HepG2 (cell line): ENCODE data around the gene MTR. TPM values are rescaled to one million over a fixed set of nuclear protein-coding genes. Genes with fewer than 3 reads are reported as not detected.

Experiments used
- ATAC-seq: fragments of 200-7000 bp; cut with Tn5 transposase; 3 replicates; pipeline ENCODE4 v1.9.1; 2020; ENCODE audit warnings: mild to moderate bottlenecking, moderate library complexity
- BruUV-seq: library from RNA; stranded (reverse); fragments of 400-500 nt; replicated peaks from 2 replicates; lab custom pipeline; 2021; lab: Mats Ljungman, UMichigan
- CTCF ChIA-PET: fragments of 300-600 bp; formaldehyde crosslinking; extraction: SDS; loops from one replicate; lab custom pipeline; 2021; ENCODE audit warnings: low total read pairs, inconsistent platforms, low intra/inter-chr PET ratio; lab: Yijun Ruan, JAX
- POLR2A ChIA-PET: fragments of 350-600 bp; sonication (Branson Sonifier 250); formaldehyde crosslinking; loops from one replicate; lab custom pipeline; 2020; ENCODE audit warnings: antibody characterized with exemption, inconsistent platforms; lab: Yijun Ruan, JAX
- DNase-seq: peaks from one replicate; pipeline ENCODE4 v3.0.0-alpha.2; 2015; ENCODE audit warnings: low spot score
- FAIRE-seq: peaks from 3 replicates; lab custom pipeline; 2011; peaks lifted over from hg19 to GRCh38; lab: Jason Lieb, UNC
- H2AFZ ChIP-seq: one replicate; pipeline ENCODE4 v1.6.1; 2011; ENCODE audit warnings: low read length, inconsistent platforms
- H3K27ac ChIP-seq: fragments of 300-600 bp; 3 replicates; pipeline ENCODE4 v1.8.0; 2011; ENCODE audit warnings: mixed run types, mild to moderate bottlenecking, mixed read lengths, low read length, inconsistent platforms; ENCODE audit not compliant: insufficient read depth; ENCODE audit errors: extremely low read length
- H3K27me3 ChIP-seq, 2 experiments: fragments of 200-600 bp in 1 of 2; 2 replicates in 1 of 2; 3 replicates in 1 of 2; pipeline versions ENCODE4 v1.6.0 to v1.8.0; 2011; ENCODE audit warnings: low read length in 2 of 2, mild to moderate bottlenecking in 2 of 2, moderate library complexity in 2 of 2, inconsistent platforms in 1 of 2; ENCODE audit not compliant: insufficient read depth in 2 of 2, control insufficient read depth in 1 of 2
- H3K36me3 ChIP-seq, 2 experiments: fragments of 200-600 bp in 1 of 2; replicated peaks in 1 of 2; 2 replicates in 1 of 2; 3 replicates in 1 of 2; pipeline versions ENCODE4 v1.5.1 to v1.8.0; 2011; ENCODE audit warnings: low read length in 2 of 2, inconsistent platforms in 1 of 2; ENCODE audit not compliant: insufficient read depth in 2 of 2, control insufficient read depth in 1 of 2
- H3K4me1 ChIP-seq: 2 replicates; pipeline ENCODE4 v1.5.1; 2012; ENCODE audit warnings: low read length, inconsistent platforms; ENCODE audit not compliant: insufficient read depth
- H3K4me2 ChIP-seq: 2 replicates; pipeline ENCODE4 v1.6.0; 2011; ENCODE audit warnings: low read depth, low read length, inconsistent platforms
- H3K4me3 ChIP-seq, 3 experiments: fragments of 200-600 bp in 1 of 3; sonication (generic), shearing (Covaris generic) in 1 of 3; replicated peaks in 1 of 3; 2 replicates each; pipeline ENCODE4 v1.5.1; 2011 to 2016; ENCODE audit warnings: low read length in 3 of 3, inconsistent platforms in 2 of 3, low read depth in 2 of 3, mild to moderate bottlenecking in 2 of 3, control low read depth in 1 of 3, mixed read lengths in 1 of 3; ENCODE audit not compliant: insufficient read depth in 1 of 3
- H3K79me2 ChIP-seq: one replicate; pipeline ENCODE4 v1.6.1; 2011; ENCODE audit warnings: low read length, inconsistent platforms; ENCODE audit not compliant: insufficient read depth
- H3K9ac ChIP-seq: 2 replicates; pipeline ENCODE4 v1.6.0; 2011; ENCODE audit warnings: mild to moderate bottlenecking, low read depth, low read length, inconsistent platforms; ENCODE audit not compliant: insufficient read depth
- H3K9me3 ChIP-seq: 2 replicates; pipeline ENCODE4 v1.5.1; 2012; ENCODE audit warnings: mild to moderate bottlenecking, low read length
- H4K20me1 ChIP-seq: 2 replicates; pipeline ENCODE4 v1.6.0; 2011; ENCODE audit warnings: inconsistent platforms, mild to moderate bottlenecking, low read length, moderate library complexity; ENCODE audit not compliant: insufficient read depth
- CC2D1A ChIP-seq: sonication (generic); formaldehyde crosslinking; IDR thresholded peaks from 2 replicates; pipeline ENCODE4 v1.8.1; 2023; ENCODE audit warnings: mild to moderate bottlenecking, missing genetic modification reagents
- KAT2B ChIP-seq: fragments of 150-350 bp; IDR thresholded peaks from 2 replicates; pipeline ENCODE4 v1.6.1; 2014; ENCODE audit warnings: low read depth, low read length, borderline replicate concordance
- KAT7 ChIP-seq: IDR thresholded peaks from 2 replicates; pipeline ENCODE4 v1.6.1; 2018; ENCODE audit warnings: borderline replicate concordance, missing compliant biosample characterization
- KLF15 ChIP-seq: sonication (generic); formaldehyde crosslinking; IDR thresholded peaks from 2 replicates; pipeline ENCODE4 v1.8.1; 2023; ENCODE audit warnings: borderline replicate concordance, mild to moderate bottlenecking, inconsistent platforms, missing genetic modification reagents, mixed read lengths
- ONECUT2 ChIP-seq: sonication (generic); formaldehyde crosslinking; IDR thresholded peaks from 2 replicates; pipeline ENCODE4 v1.4.0; 2020; ENCODE audit warnings: missing genetic modification reagents
- RBFOX2 ChIP-seq: fragments of 200-400 bp; formaldehyde crosslinking; IDR thresholded peaks from 2 replicates; pipeline ENCODE4 v1.6.1; 2017; ENCODE audit warnings: low read depth, mild to moderate bottlenecking, low read length
- ZNF20 ChIP-seq: sonication (generic); formaldehyde crosslinking; IDR thresholded peaks from 2 replicates; pipeline ENCODE4 v1.4.0; 2020; ENCODE audit warnings: mild to moderate bottlenecking, moderate library complexity, missing genetic modification reagents
- WGBS: methylation state at CpG from one replicate; pipeline ENCODE4 v1.1.6; 2017; ENCODE audit warnings: low lambda C conversion rate; 5-methylcytosine and 5-hydroxymethylcytosine counted together
- in situ Hi-C: cut with HindIII; loops from 2 replicates; pipeline ENCODE4 v1.10.0; 2017; ENCODE audit warnings: low pct_unique_long_range_greater_than_20kb; ENCODE audit not compliant: extremely low pct_ligation_motif_present
- intact Hi-C: fragments of 100-400 bp; cut with micrococcal nuclease; formaldehyde crosslinking; loops from one replicate; pipeline ENCODE4 v1.10.0; 2022; ENCODE audit not compliant: unreplicated experiment
- polyA plus RNA-seq, 8 experiments: library from polyadenylated mRNA; depleted of rRNA in 3 of 8; stranded (reverse) in 7 of 8; unstranded in 1 of 8; fragments of >200 nt; fragmentation: Illumina TruSeq in 4 of 8; extraction: Trizol in 4 of 8; gene quantifications; 2 replicates each; pipeline versions ENCODE4 v1.2.1 to v1.2.3, GENCODE V29; 2011 to 2016; ENCODE audit warnings: low read depth in 4 of 8, missing spikeins in 1 of 8, mixed read lengths in 1 of 8; ENCODE audit not compliant: insufficient read depth in 1 of 8
- total RNA-seq, 5 experiments: library from RNA; depleted of rRNA; stranded (reverse); fragments of >200 nt; fragmentation: Illumina TruSeq; extraction: Trizol; gene quantifications; 2 replicates each; pipeline ENCODE4 v1.2.3, GENCODE V29; 2016; ENCODE audit warnings: low read depth in 1 of 5
- TF ChIP-seq, protein P1 (sequence below): IDR thresholded peaks from 2 replicates; pipeline ENCODE4 v1.6.1; 2012; ENCODE audit warnings: low read length, improper control_type of control experiment
- TF ChIP-seq, protein P2 (sequence below): sonication (generic); formaldehyde crosslinking; IDR thresholded peaks from 2 replicates; pipeline ENCODE4 v1.4.0; 2020; ENCODE audit warnings: missing genetic modification reagents

Gene MTR
- total and polyA plus RNA-seq, 2 of the 13 experiments (the other 11 are each of a cell fraction or from before 2014, with no cell fraction given), result 16.3 to 36.1 TPM

GRCh38 chr1:236800002-236800620 is 5.0 kb downstream of the MTR start:
- POLR2A ChIA-PET, result interaction anchor here (0.9 kb wide), 1 partner anchor 62 kb away, joined by 3 read pairs; no protein-coding TSS in a partner anchor
- peaks cover 1 to 17% of the 10 kb centered on the region in 2 experiments for H3K36me3 ChIP-seq
- no peak overlapping the region for H3K27ac ChIP-seq
- H3K4me2 ChIP-seq, result no peak overlapping the region
- FAIRE-seq (no peak), DNase-seq (no peak), ATAC-seq (no peak)
- no peak overlapping the region for H2AFZ ChIP-seq
- CTCF ChIA-PET, result no interaction called here
- H3K79me2 ChIP-seq, result peaks cover 79% of the 10 kb centered on the region
- H4K20me1 ChIP-seq, result no peaks in the 10 kb centered on the region
- no peaks in the 10 kb centered on the region for H3K9me3 ChIP-seq
- no peak for TF ChIP-seq KLF15
- peak; percentile 85; the same call in 1 of the 2 replicates for TF ChIP-seq KAT2B
- TF ChIP-seq, protein P1, sequence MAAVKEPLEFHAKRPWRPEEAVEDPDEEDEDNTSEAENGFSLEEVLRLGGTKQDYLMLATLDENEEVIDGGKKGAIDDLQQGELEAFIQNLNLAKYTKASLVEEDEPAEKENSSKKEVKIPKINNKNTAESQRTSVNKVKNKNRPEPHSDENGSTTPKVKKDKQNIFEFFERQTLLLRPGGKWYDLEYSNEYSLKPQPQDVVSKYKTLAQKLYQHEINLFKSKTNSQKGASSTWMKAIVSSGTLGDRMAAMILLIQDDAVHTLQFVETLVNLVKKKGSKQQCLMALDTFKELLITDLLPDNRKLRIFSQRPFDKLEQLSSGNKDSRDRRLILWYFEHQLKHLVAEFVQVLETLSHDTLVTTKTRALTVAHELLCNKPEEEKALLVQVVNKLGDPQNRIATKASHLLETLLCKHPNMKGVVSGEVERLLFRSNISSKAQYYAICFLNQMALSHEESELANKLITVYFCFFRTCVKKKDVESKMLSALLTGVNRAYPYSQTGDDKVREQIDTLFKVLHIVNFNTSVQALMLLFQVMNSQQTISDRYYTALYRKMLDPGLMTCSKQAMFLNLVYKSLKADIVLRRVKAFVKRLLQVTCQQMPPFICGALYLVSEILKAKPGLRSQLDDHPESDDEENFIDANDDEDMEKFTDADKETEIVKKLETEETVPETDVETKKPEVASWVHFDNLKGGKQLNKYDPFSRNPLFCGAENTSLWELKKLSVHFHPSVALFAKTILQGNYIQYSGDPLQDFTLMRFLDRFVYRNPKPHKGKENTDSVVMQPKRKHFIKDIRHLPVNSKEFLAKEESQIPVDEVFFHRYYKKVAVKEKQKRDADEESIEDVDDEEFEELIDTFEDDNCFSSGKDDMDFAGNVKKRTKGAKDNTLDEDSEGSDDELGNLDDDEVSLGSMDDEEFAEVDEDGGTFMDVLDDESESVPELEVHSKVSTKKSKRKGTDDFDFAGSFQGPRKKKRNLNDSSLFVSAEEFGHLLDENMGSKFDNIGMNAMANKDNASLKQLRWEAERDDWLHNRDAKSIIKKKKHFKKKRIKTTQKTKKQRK, result no peak
- TF ChIP-seq, protein P2, sequence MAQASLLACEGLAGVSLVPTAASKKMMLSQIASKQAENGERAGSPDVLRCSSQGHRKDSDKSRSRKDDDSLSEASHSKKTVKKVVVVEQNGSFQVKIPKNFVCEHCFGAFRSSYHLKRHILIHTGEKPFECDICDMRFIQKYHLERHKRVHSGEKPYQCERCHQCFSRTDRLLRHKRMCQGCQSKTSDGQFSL (CRISPR knock-in tag), result no peak
- no peak for TF ChIP-seq KAT7 (CRISPR knock-in tag)
- TF ChIP-seq ONECUT2 (CRISPR knock-in tag), result peak; percentile 76
- no peak for TF ChIP-seq CC2D1A
- peak; percentile 42; the same call in 1 of the 2 replicates for TF ChIP-seq RBFOX2
- TF ChIP-seq ZNF20 (CRISPR knock-in tag), result no peak
- no peaks in the 10 kb centered on the region for H3K27me3 ChIP-seq
- no TSS peak for BruUV-seq
- H3K4me1 ChIP-seq, result peaks cover 30% of the 10 kb centered on the region
- H3K4me3 ChIP-seq, result no peak overlapping the region
- WGBS, result 97% methylated on average over 5 of the region's 5 CpGs
- intact Hi-C loops, result no loop called here
- no peak overlapping the region for H3K9ac ChIP-seq
- in situ Hi-C loops, result no loop called here
